ENCODE results near the gene FLOT2. TPM values are rescaled to one million over a fixed set of nuclear protein-coding genes. Genes with fewer than 3 reads are reported as not detected.

The FLOT2 gene
- total RNA-seq, 4 donors from 2014 or later, result 60.2 to 94.8 (median 86.0) TPM

DNA sequence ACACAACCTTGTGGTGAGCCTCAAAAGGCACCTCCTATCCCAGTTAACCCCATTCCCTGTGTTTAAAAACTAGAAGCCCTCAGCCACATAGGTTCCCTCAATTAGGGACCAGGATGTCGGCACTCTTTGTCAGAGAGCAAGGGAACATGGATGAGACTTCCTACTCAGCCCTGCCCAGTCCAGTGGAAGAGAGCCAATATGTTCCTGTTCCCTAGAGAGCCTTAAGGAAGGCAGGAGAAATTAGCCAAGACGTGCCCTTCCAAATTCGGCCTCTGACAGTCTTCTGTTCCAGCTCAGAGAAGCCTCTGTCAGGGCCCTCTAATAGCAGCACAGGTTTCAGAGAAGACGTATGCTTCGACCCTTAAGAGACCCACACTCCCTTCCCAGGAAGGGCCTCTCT, 19.9 kb upstream of the FLOT2 start:
- TF ChIP-seq, protein P1, sequence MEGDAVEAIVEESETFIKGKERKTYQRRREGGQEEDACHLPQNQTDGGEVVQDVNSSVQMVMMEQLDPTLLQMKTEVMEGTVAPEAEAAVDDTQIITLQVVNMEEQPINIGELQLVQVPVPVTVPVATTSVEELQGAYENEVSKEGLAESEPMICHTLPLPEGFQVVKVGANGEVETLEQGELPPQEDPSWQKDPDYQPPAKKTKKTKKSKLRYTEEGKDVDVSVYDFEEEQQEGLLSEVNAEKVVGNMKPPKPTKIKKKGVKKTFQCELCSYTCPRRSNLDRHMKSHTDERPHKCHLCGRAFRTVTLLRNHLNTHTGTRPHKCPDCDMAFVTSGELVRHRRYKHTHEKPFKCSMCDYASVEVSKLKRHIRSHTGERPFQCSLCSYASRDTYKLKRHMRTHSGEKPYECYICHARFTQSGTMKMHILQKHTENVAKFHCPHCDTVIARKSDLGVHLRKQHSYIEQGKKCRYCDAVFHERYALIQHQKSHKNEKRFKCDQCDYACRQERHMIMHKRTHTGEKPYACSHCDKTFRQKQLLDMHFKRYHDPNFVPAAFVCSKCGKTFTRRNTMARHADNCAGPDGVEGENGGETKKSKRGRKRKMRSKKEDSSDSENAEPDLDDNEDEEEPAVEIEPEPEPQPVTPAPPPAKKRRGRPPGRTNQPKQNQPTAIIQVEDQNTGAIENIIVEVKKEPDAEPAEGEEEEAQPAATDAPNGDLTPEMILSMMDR (IDR thresholded peaks at IDR 0.05), result no peak
- TF ChIP-seq EP300 (IDR thresholded peaks at IDR 0.05), result no peak
- no peak for TF ChIP-seq POLR2A (IDR thresholded peaks at IDR 0.05; ENCODE audit: low read depth)
- no peak for TF ChIP-seq POLR2AphosphoS5 (IDR thresholded peaks at IDR 0.05)
- Histone ChIP-seq H3K36me3 (peaks cover 63 to 100% (median 94%) of the 10 kb centered on the region in 4 donors), H3K4me3 (no peak overlapping the region), H3K27ac (replicated peaks in 1 of 4) (peak overlapping the region in 2 of 4 donors; percentile 9 to 28), H3K4me1 (peaks cover 0 to 13% (median 2%) of the 10 kb centered on the region in 4 donors), H3K9me3 (no peaks in the 10 kb centered on the region), H3K27me3 (peaks cover 0 to 3% (median 0%) of the 10 kb centered on the region in 4 donors)
- 67% methylated on average over 1 of the region's 5 CpGs for WGBS
- intact Hi-C loops (cut with DNase I), result loop anchor here (5.0 kb wide), 1 partner anchor 155 kb away; no protein-coding TSS in a partner anchor
- no peak for DNase-seq (ENCODE audit: extremely low spot score)

DNA sequence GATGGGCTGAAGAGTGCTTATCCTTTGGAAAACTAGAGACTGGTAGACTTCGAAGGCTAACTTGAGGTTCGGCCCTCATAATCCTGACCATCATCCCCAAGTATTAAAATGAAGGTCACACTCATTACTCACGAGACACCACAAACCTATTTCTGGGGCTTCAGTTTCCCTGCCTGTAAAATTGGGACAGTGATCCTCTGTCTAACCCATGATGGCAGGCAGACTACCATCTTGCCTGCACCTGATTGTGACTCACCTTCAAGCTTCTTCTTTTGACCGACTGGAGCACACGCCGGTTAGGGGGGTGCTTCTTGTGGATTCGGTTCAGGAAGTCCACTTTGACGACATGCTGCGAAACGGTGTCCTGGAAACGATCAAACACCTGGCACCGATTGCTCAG, 19.5 kb upstream of the FLOT2 start:
- WGBS, result 79% methylated on average over 12 of the region's 12 CpGs
- intact Hi-C loops (cut with DNase I), result loop anchor here (5.0 kb wide), 1 partner anchor 155 kb away; no protein-coding TSS in a partner anchor

DNA sequence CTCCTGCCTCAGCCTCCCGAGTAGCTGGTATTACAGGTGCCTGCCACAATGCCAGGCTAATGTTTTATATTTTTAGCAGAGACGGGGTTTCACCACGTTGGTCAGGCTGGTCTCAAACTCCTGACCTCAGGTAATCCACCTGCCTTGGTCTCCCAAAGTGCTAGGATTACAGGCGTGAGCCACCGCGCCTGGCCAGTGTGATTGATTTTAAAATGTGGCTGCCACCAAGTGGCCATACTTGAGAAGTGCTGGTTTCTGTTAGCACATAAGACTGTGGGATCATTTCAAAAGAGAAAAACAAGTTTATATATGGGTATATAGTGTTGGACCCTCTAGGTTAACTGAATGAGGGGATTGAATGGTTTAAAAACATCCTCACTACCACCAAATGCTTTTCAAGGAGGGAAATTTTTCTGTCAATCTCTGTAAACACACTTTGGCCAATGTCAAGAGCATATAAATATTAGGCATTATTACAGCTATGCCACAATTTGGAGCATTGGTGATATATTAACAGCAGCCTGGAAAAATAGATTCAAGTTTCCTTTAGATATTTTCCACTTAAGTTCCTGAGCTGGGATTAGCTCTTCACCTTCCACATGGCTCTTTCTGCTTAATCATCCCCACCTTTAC, 18.9 kb upstream of the FLOT2 start:
- Histone ChIP-seq H3K27ac (replicated peaks in 1 of 4) (peak overlapping the region in 1 of 4 donors; percentile 14), H3K36me3 (peaks cover 74 to 100% (median 98%) of the 10 kb centered on the region in 4 donors), H3K27me3 (peaks cover 0 to 3% (median 0%) of the 10 kb centered on the region in 4 donors), H3K4me3 (no peak overlapping the region), H3K9me3 (no peaks in the 10 kb centered on the region), H3K4me1 (peaks cover 0 to 13% (median 2%) of the 10 kb centered on the region in 4 donors)
- WGBS, result 49% methylated on average over 6 of the region's 6 CpGs
- DNase-seq (ENCODE audit: extremely low spot score), result no peak
- TF ChIP-seq EP300 (IDR thresholded peaks at IDR 0.05) (no peak), POLR2AphosphoS5 (IDR thresholded peaks at IDR 0.05) (peak in 1 of 2 donors; percentile 29), POLR2A (IDR thresholded peaks at IDR 0.05; ENCODE audit: low read depth) (no peak)
- TF ChIP-seq, protein P1 (IDR thresholded peaks at IDR 0.05), result peak; percentile 62 to 71 (median 64)
- intact Hi-C loops (cut with DNase I), result loop anchor here (5.0 kb wide), 1 partner anchor 154 kb away; no protein-coding TSS in a partner anchor

More for the DNA sequence above, 19.5 kb upstream of the FLOT2 start:
- Histone ChIP-seq H3K9me3 (no peaks in the 10 kb centered on the region), H3K27ac (replicated peaks in 1 of 4) (peak overlapping the region in 1 of 4 donors; percentile 28), H3K4me3 (no peak overlapping the region), H3K27me3 (peaks cover 0 to 3% (median 0%) of the 10 kb centered on the region in 4 donors), H3K36me3 (peaks cover 68 to 100% (median 96%) of the 10 kb centered on the region in 4 donors), H3K4me1 (peaks cover 0 to 13% (median 2%) of the 10 kb centered on the region in 4 donors)
- no peak for DNase-seq (ENCODE audit: extremely low spot score)
- TF ChIP-seq POLR2A (IDR thresholded peaks at IDR 0.05; ENCODE audit: low read depth), result no peak
- TF ChIP-seq EP300 (IDR thresholded peaks at IDR 0.05), result no peak
- TF ChIP-seq, protein P1 (IDR thresholded peaks at IDR 0.05), result no peak
- no peak for TF ChIP-seq POLR2AphosphoS5 (IDR thresholded peaks at IDR 0.05)

DNA sequence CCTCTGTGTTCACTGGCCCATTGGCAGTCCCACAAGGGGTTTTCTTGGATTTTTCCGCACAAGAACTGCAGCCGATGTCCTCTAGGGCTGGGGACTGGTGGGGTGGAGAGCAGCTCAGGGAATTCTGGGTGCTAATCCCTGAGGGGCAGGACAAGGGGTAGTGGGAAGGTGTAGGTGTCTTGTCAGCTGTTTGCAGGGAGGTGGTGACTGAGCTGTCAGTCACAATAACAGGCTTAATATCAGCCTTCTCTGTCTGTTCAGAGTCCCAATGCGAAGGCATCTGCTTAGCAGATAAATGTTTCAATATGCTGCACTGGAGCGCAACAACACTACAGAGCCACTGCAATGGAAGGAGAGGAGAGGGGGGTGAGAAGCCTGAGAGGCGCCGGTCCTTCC, 15.4 kb upstream of the FLOT2 start:
- peaks cover 0 to 3% (median 0%) of the 10 kb centered on the region in 4 donors for H3K27me3 ChIP-seq
- intact Hi-C loops (cut with DNase I), result loop anchor here (5.0 kb wide), 2 partner anchors 34 to 266 kb away; partner anchors contain the start of gene BLTP2
- 94% methylated on average over 6 of the region's 6 CpGs for WGBS
- H3K27ac ChIP-seq (replicated peaks in 1 of 4), result no peak overlapping the region
- H3K36me3 ChIP-seq, result peaks cover 68 to 100% (median 94%) of the 10 kb centered on the region in 4 donors
- DNase-seq (ENCODE audit: extremely low spot score), result no peak
- peaks cover 12 to 29% (median 17%) of the 10 kb centered on the region in 4 donors for H3K4me1 ChIP-seq
- H3K9me3 ChIP-seq, result no peaks in the 10 kb centered on the region
- no peak overlapping the region for H3K4me3 ChIP-seq
- TF ChIP-seq EP300 (IDR thresholded peaks at IDR 0.05), result no peak
- TF ChIP-seq, protein P1 (IDR thresholded peaks at IDR 0.05), result no peak
- TF ChIP-seq POLR2A (IDR thresholded peaks at IDR 0.05; ENCODE audit: low read depth), result no peak
- TF ChIP-seq POLR2AphosphoS5 (IDR thresholded peaks at IDR 0.05), result no peak
